Nucleus accumbens (tissue), 56 donors: ENCODE results near the gene SLC25A25.
"Not testable (repeated sequence)": the region's sequence is repeated elsewhere in the genome, so short reads cannot be mapped to it uniquely, and the experiment has no call there.

Experiments used
- DNase-seq, 56 donors: peaks; one replicate each; lab custom pipeline; 2025; lab: John Stamatoyannopoulos, UW

The SLC25A25 gene

DNA sequence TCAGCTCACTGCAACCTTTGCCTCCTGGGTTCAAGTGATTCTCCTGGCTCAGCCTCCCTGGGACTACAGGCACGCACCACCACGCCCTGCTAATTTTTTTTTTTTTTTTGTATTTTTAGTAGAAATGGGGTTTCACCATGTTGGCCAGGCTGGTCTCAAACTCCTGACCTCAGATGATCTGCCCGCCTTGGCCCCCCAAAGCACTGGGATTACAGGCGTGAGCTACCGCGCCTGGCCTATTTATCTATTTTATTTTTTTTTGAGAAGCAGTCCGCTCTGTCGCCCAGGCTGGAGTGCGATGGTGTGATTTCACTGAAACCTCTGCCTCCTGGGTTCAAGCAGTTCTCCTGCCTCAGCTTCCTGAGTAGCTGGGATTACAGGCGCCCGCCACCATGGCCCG lies 3.4 kb downstream of the SLC25A25 start:
- not testable (repeated sequence) for DNase-seq

DNA sequence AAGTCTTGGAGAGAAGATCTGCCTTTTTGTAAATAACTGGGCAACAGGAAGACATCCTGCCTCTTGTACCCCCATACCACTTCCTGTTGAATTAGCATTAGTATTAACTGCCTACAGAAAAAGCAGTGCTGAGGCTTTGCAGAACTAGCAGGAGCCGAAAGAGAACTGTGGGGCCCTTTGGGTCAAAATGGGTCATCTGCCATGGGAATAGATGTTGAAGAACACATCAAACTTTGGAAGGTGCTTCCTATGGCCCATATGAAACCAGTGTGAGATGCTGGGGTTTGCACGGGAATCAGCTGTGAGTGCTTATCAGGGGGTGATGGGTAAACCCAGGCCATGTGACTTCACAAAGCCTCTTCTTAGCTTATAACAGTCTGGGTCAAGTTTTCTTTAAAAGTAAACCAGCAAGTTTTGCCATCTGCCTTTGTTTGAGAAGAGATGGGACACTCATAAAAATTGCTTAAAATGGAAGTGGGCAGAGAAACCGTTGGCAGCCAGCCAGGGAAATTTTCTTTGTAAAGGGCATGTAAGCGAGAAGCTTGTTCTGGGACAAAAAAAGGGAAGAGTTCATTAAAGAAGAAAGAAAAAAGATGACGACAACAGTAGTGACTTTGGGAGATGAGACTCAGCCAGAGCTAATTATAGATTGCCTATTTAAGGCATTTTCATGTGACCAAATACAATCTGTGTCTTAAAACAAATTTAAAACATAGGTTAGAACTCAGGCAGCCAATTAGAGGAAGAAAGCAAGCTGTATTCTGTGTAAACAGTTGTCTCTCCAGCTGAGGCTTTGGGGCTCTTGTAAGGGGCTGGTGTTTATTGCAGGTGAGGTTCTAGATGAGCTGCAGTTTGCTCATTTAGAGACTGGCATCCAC lies 4.4 kb downstream of the SLC25A25 start:
- DNase-seq = peak in 26 of 56 donors; percentile 11 to 81 (median 36)

DNA sequence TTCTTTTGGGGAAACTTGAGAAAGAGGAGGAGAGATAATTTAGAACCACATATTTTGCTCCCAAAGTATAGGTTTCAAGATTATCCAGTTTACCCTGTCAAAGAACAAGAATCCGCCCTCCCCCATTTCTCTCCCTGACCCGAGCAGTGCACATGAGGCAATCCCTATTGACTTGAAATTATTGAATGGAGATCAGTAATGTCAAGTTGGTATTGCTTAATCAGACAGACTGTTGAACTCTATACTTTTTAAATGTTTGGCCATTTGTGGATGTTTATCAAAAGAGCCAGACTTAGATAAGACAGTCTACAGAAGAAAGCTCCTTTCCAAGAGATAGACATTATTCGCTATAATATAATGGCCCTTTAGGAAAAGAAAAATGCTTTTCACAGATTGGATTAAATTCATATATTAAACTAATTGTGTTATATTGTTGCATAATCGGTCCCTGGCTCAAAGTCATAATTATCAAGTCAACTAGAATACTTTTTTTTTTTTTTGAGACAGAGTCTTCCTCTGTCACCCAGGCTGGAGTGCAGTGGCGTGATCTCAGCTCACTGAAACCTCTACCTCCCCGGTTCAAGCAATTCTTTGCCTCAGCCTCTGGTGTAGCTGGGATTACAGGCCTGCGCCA lies 5.3 kb downstream of the SLC25A25 start:
- no peak for DNase-seq

DNA sequence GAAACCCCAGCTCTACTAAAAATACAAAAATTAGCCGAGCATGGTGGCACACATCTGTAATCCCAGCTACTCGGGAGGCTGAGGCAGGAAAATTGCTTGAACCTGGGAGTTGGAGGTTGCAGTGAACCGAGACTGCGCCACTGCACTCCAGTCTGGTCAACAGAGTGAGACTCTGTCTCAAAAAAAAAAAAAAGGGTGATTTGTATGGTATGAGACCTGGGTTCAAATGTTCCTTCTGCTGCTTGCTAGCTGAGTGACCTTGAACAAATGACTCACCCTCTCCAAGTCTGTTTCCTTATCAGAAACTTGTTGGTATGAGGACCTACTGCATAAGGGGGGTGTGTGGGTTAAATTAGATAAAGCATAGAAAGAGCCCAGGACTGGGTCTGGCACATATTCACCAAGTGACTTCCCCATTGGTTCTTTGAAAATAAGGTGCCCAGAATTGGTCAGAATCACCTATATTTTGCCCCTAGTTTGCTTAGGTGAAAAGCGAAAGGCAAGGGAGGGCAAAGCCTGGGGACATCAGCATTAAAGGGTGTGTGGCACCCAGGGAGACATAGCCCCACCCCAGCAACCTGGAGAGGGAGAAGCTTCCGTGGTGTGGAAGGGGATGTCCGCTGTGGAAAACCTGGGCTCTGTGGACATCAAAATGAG lies 9.9 kb downstream of the SLC25A25 start:
- no peak for DNase-seq

DNA sequence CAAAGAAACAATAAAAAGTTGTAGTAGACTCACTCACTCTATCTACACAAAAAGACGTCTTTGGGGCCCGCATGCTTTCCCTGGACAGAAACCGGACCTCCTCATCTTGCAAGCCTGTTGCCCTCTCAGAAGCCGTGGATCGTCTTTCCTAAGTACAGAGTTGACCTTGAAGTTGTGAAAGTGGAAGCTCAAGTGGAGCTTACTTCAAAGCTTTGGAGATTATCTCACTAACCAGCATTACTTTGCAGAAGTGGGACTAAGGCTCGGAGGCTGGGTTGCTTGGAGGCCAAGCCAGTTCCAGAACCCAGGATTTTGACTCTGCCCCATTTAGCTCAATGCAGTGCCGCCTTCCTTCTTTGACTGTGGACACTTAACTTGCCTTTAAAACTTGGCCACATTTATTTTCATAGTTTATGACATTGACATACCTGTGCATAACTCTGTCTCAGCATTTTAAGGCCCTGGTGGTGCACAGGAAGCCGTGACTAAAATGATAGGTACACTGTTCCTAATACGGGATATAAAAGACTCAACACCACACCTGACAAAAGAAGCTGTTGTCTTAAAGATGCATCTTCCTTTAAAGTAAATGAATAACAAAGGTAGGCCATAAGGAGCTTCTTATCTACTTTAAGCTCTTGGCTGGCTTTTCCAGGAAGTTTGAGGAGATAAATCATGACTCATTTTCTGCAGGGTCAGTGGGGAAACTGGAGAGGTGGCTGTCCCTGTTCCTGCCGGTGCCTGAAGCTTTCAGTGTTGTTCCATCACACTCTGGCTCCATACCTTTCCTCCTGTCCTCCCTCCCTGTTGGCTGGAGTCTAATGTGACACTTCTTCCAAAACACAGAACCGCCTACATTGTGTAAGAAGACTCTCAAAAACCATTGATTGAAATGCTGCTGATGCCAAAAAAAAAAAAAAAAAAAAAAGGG lies 10.7 kb downstream of the SLC25A25 start:
- no peak for DNase-seq

DNA sequence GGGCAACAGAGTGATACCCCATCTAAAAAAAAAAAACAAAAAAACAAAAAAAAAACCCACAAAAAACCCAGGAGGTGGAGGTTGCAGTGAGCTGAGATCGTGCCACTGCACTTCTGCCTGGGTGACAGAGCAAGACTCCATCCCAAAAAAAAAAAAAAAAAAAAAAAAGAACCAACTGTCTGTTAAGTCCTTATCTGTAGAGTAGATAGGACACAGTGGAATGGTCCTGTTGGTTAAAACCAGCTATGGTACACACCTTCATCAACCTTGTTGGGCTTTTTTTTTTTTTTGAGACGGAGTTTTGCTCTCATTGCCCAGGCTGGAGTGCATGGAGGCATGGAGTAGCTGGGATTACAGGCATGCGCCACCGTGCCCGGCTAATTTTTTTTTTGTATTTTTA lies 12.2 kb downstream of the SLC25A25 start:
- DNase-seq = no peak

DNA sequence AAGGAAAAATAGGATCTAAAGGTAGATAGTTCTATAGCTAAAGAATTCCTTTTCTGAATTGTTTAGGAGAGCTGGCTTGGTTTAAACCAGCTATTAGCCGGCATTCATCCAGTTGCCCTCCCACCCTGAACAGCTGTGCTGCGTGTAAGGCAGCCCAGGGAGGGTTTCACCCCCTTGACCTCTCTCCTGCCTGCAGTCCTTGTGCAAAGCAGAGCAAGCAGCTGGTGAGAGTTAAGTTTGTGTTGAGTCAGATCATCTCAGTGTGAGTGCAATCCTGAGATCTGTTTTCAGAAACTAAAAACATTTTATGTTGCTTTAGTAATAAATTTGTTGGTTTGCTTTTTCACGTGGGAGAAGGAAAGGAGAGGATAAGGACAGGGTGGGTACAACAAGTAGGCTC lies 13.0 kb downstream of the SLC25A25 start:
- DNase-seq = no peak

DNA sequence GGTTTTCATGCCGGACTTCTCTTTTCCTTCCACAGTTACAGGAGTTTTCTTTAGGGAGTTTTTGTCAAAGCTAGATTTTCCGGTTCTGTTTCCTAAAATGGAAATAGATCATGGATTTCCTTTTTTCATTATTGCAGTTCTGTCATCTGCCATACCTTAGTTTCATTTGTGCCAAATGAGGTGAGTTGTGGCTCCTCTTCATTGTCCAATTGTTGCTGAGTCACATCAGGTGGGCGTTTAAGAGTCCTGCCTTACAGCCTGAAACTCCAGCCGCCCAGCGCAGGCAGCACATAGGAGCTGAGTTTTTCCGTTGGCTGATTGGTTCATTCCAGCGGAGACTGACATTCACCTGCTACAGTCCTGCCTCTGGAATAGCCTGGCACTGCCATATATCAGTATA lies 14.1 kb downstream of the SLC25A25 start:
- DNase-seq = no peak

DNA sequence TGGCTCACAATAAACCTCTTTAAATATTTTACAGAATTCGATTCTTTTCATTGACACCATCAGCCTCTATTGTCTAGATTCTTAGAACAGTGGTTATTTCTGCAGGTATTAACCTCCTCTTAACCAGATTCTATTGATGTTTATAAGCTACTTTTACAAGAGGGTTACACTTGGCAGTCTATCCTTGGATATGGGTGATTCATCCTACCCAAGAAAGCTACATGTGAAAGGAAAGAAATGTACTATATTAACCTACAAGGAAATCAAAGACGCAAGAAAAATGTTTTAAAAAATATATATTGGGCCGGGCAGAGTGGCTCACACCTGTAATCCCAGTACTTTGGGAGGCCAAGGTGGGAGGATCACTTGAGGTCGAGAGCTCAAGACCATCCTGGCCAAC lies 16.7 kb downstream of the SLC25A25 start:
- DNase-seq = no peak

DNA sequence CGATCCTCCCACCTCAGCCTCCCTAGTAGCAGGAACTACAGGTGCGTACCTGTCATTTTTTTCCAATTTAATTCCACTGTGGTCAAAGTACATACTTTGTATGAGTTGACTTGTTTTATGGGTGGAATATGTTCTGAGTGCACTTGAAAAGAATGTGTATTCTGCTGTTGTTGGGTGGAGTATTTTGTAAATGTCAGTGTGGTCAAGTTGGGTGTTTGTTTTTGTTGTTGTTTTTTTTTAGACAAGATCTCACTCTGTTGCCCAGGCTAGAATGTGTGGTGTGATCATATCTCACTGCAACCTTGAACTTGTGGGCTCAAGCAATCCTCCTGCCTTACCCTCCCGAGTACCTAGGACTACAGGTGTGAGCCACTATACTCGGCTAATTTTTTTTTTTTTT lies 17.9 kb downstream of the SLC25A25 start:
- no peak for DNase-seq

DNA sequence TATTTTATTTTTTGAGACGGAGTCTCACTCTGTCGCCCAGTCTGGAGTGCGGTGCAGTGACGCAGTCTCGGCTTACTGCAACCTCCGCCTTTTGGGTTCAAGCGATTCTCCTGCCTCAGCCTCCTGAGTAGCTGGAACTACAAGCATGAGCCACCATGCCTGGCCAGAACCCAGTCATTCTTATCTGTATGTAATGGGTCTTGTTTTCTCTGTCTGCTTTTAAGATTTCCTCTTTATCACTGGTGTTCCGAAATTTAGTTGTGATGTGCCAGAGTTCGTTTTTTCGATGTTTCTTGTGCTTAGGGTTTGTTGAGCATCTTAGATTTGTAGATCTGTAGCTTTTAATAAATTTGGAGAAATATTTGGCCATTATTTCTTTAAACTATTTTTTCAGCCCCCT lies 19.2 kb downstream of the SLC25A25 start:
- no peak for DNase-seq

DNA sequence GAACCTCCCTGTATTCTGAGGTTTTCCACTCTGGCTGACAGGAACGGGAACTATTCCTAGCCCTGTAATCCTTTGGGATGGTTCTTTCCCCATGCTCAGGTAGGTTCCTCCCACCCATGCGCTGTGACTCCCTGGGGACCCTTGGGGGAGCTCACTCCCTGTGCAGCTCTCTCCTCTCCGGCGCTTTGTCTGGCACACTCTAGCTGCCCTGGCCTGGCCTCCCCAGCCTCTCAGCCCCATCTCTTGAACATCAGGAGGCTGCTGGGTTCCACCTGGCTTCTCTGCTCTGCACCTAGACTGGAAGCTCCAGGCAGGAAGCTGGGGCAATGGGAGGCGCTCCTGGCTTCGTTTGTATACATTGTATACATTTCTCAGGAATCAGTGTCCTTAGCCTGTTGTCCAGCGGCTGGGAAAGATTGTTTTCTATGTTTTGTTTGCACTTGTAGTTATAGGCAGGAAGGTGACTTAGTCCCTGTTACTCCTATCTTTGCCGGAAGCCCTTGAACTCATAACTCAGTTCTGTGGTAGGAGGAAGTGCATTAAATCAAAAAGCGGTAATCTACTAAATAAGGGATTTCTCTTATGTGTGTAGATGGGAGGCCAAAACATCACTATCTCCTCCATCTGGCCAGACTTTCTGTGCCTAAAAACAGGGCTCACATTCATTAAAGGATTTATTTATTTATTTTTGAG lies 20.4 kb downstream of the SLC25A25 start:
- DNase-seq = no peak

DNA sequence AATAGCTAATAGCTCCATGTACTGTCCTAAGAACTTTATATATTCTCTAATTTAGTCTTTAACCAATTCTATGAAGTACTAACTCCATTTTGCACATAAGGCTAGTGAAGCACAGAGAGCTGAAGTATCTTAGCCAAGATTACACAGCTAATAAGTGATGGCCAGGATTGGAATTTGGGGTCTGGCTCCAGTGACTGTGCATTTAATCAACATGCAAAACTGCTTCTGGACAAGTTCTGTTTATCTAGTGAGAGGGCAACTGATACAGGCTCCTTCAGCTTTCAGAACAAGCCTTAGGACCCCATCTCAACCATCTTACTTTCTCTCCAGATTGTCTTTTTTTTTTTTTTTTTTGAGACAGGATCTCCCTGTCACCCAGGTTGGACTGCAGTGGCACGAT lies 21.3 kb downstream of the SLC25A25 start:
- no peak for DNase-seq

DNA sequence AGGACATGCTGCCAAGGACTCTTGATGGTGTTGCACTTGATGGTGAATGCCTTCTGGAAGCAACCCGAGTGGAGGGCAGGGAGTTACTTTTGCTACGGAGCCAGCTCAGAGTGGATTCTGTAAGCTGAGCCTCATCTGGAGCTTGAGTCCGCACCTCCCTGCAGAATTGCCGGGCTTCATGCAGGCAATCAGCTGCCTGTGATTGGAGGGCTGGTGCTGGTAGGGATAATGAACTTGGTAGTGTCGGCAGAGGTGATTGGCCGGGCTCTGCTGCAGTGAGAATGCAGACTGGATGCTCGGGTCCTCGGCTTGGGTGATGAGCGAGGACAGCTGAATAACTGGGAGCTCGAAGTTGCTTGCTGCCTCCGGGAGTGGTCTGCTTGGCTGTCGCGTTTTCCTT lies 23.1 kb downstream of the SLC25A25 start:
- DNase-seq = peak in 54 of 56 donors; percentile 38 to 96 (median 80)

DNA sequence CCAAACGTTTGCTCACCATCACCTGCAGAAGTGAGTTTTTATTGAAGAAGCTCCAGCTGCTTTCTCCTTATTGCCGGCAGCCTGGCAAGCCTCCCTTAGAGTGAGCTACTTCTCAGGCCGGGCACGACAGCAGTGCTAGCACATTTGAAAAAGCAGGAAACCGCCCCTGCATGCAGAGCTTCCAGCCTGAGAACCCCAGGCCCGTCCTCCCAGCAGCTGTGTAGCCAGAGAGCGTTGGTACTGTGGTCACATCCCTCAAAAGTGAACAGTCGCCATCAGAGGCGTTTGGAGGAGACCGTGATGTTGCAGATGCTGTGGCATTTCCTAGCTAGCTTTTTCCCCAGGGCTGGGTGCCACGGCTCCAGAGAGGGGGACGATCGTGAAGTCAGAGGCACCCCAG lies 23.5 kb downstream of the SLC25A25 start:
- DNase-seq = peak in 32 of 56 donors; percentile 26 to 85 (median 69)

DNA sequence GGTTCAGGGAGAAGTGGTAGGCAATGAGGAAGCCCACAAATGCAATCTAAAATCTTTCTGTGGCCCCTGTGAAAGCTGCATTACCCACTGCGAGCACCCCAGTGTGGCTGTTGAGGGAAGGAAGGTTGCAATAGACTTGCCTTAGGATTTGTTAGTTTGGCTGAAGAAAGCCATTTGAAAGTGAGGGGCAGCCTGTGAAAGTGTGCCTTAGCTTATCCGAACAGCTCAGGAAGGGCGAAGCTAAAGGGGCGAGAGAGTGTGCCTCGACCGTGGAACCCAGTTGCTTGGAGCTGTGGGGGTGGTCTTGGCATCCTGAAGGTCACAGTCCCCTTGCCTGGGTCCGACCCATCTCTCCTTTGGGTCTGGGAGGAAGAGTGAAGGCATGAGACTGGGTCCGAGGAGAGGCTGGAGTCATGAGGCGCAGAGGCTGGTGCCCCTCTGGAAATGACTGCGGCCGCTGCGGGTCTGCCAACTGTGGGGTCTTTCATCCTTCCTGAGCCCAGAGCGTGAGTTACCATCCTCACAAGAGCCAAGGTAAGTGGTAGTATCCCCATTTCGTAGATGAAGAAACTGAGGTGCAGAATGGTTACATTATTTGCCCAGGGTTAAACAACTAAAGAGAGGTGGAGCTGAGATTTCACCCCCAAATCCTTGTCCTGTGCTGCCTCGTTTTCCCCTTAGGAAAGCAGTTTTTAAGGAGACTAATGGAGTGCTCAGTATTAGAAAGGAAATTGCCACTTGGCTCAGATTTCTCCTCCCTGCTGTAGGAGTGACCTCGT lies 24.4 kb downstream of the SLC25A25 start:
- no peak for DNase-seq

DNA sequence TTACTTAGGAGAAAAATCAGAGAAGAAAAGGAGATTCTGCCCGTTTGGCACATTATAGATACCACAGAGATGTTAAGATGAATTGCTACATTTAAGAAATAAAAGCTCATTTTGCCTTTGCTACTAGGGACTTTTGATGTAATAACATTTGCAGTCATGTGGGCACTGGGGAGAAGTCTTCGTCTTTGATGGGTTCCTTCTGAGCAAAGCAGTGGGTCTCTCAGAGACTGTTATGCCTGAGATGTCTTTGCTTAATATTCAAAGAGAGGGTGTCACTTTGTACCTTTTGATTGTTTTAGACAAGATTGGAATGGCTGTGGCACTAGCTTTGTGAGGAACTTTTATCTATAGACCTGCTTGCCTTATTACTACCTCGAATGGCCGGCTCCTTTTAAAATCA lies 25.0 kb downstream of the SLC25A25 start:
- DNase-seq = no peak

DNA sequence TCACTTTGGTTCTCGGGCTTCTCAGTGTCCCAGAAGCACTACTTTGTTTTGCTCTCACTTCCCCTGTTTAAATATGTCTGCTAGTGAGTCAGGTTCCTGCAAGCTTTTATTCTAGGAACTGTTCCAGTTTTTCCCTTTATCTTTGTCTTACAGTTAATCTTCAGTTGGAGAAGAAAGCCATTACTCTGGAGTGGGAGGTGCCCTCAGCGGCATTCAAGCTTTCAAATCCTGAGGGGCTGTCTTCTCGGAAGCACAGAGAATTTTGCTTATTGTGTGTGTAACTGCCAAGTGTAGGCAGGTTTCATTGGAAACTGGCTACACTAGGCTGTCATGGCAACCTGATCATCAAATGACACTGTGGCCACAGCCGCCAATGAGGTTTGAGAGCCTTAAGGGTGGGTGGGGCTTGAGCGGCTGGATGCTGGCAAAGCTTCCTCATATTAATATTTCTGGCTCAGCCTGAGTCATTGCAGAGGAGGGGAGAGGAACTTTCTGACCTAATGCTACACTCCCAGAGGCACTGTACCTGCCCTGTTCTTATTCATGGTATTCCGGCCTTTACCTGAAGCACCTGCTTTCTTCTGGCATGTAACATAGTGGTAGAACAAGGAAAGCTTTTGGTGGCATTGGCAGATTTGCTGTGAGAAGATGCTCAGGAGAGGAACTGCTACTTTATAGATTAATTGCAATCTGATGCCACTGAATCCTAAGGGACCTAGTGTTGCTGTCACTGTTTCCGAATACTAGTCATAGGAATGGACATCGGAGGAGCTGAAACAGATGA lies 26.3 kb downstream of the SLC25A25 start:
- peak in 55 of 56 donors; percentile 27 to 96 (median 80) for DNase-seq
